PFSK-1 (cell line): Measurements from ENCODE around the gene RHOD.

Experiments used
- FOXP2 ChIP-seq: optimal IDR thresholded peaks from 2 replicates; pipeline ENCODE3; 2011; ENCODE audit warnings: borderline replicate concordance, control low read depth, inconsistent platforms; ENCODE audit not compliant: insufficient read depth; ENCODE audit errors: extremely low read length, extremely low read depth
- POLR2AphosphoS5 ChIP-seq: IDR thresholded peaks from 2 replicates; pipeline ENCODE4 v1.6.1; 2012; ENCODE audit warnings: low read depth, mild to moderate bottlenecking, control low read depth, low read length, moderate library complexity

GRCh38 chr11:67041602-67042001 lies 15.0 kb upstream of the RHOD start:
- no peak for TF ChIP-seq POLR2AphosphoS5
- TF ChIP-seq FOXP2, result no peak
